HG03060 (cell line): ENCODE data around the gene FAM149B1.

Source experiments
- ATAC-seq: cut with Tn5 transposase; IDR thresholded peaks from one replicate; pipeline ENCODE4 v1.9.1; 2021; ENCODE audit warnings: low read depth, moderate number of reproducible peaks; ENCODE audit not compliant: unreplicated experiment

The FAM149B1 gene

DNA sequence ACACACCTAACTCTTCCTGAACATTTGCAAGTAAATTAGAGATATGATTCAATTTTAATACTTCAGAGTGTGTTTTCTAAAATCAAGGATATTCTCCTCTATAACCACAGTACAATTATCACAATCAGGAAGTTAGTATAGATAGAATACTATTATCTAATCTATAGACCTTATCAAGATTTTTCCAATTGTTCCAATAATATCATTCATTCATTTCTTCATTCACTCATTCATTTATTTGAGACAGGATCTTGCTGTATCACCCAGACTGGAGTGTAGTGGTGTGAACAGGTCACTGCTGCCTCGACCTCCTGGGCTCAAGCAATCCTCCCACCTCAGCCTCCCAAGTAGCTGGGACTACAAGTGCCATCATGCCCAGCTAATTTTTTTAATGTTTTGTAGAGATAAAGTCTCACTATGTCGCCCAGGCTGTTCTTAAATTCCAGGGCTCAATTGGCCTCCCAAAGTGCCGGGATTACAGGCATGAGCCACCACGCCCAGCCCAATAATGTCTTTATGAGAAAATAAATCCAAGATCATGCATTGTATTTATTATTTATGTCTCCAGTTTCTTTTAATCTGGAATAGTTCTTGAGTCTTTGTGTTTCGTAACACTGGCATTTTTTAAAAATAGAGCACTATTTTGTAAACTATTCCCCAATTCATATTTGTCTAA, 95.1 kb downstream of the FAM149B1 start:
- ATAC-seq: no peak

DNA sequence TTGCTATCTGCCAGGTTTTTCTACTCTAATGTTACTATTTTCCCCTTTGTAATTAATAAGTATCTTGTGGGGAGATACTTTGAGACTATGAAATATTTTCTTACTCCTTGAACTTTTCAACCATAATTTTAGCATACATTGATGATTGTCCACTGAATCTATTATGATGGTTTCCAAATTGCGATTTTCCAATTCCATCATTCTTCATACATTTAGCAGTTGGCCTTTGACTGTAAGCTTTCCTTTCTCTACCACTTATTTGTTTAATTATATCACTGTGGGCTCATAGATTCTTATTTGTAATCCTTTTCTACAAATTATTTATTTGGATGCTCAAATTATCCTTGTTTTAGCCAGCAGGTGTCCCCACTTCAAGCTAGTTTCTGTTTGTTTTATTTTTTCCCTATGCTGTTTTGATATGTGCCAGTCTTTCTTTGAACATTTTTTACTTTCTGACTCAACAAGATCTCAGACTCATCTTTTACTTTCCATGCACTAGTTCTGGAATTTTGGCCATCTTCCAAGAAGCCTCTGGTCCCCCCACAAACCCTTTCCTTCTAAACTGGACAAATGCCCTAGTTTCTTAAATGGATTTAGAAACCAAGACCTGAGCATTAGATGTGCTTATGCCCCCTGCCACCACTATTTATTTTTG, 95.9 kb downstream of the FAM149B1 start:
- no peak for ATAC-seq

- no peak for ATAC-seq
Observed at GRCh38 chr10:73264423-73264822, 96.5 kb downstream of the FAM149B1 start.

GRCh38 chr10:73281097-73281496, 113.2 kb downstream of the FAM149B1 start:
- no peak for ATAC-seq

GRCh38 chr10:73287441-73287840, 119.5 kb downstream of the FAM149B1 start:
- ATAC-seq: no peak

- no peak for ATAC-seq
Observed at GRCh38 chr10:73289958-73290357, 122.0 kb downstream of the FAM149B1 start.

DNA sequence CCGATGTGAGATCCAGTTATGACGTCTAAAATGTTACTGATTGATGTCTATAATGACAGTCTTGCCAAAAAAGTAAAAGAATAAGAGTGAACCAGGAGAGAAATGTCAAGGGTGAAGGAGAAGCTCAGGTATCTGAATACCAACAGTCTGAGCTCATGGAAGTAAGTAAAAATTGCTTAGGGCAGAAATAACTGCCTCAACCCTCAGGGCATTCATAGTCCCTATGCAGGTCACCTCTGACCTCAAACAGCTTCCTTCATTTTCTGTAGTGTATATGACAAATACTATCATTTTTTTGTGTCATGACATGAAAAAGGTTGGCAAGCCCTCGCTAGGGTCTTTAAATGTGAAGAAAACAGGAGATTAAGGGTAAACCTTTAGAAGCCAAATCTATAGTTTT, 125.5 kb downstream of the FAM149B1 start:
- ATAC-seq: no peak
